Muscle layer of duodenum (tissue), 2 donors: ENCODE data around the gene TEAD1.

Experiments used
- H3K27ac ChIP-seq: one replicate; pipeline ENCODE4 v1.7.0; 2013; ENCODE audit warnings: mild to moderate bottlenecking, low read length
- H3K27me3 ChIP-seq: one replicate; pipeline ENCODE4 v1.7.0; 2013; ENCODE audit warnings: low read depth, mild to moderate bottlenecking, control low read depth, low read length
- H3K36me3 ChIP-seq, 2 donors: one replicate each; pipeline ENCODE4 v1.7.0; 2013; ENCODE audit warnings: low read length in 2 of 2, control low read depth in 1 of 2, mild to moderate bottlenecking in 1 of 2; ENCODE audit not compliant: insufficient read depth in 2 of 2, control insufficient read depth in 1 of 2
- H3K4me1 ChIP-seq, 2 donors: one replicate each; pipeline ENCODE4 v1.7.0; 2013; ENCODE audit warnings: low read length in 2 of 2, mild to moderate bottlenecking in 2 of 2, control low read depth in 1 of 2, moderate library complexity in 1 of 2; ENCODE audit not compliant: insufficient read depth in 2 of 2, control insufficient read depth in 1 of 2
- H3K4me3 ChIP-seq, 2 donors: one replicate each; pipeline ENCODE4 v1.7.0; 2013; ENCODE audit warnings: low read length in 2 of 2, low read depth in 1 of 2, mild to moderate bottlenecking in 1 of 2
- H3K9me3 ChIP-seq, 2 donors: one replicate each; pipeline ENCODE4 v1.7.0; 2013; ENCODE audit warnings: low read length in 2 of 2, control low read depth in 1 of 2, mild to moderate bottlenecking in 1 of 2; ENCODE audit not compliant: control insufficient read depth in 1 of 2
- donor health status: healthy.

Gene TEAD1

DNA sequence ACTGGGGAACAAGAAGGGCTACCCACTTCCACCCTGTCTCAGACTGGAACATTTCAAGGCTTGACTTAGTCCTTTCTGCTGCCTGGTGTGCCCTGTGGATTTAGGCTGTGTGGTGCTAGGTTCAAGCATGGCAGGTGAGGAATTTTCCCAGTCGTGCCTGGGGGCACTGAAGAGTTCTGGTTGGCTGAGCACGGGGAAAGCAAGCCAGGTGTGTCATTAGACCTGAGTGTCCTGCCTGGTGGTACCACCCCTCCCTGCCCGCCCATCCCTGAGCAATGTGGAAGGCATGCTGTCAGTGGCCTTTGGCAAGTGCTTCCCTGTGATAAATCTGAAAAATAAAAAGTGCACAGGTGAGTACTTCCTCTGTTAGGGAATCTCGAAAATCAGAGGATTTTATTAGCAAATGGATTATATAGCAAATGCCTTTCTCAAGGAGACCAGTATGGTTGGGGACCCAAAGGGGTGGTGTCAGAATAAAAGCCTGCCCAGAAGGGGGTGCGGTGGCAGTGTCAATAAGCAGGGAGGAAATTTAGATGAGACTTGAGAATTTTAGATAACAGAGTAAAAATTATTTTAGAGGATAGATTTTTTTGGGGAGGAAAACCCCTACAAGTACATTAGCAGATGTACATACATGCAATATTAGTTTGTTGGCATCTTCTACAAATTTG lies 22.8 kb downstream of the TEAD1 start:
- Histone ChIP-seq H3K4me1 (peaks cover 26% of the 10 kb centered on the region in 2 donors), H3K27ac (no peak overlapping the region), H3K27me3 (peaks cover 6% of the 10 kb centered on the region), H3K4me3 (no peak overlapping the region), H3K9me3 (no peaks in the 10 kb centered on the region), H3K36me3 (no peaks in the 10 kb centered on the region)

DNA sequence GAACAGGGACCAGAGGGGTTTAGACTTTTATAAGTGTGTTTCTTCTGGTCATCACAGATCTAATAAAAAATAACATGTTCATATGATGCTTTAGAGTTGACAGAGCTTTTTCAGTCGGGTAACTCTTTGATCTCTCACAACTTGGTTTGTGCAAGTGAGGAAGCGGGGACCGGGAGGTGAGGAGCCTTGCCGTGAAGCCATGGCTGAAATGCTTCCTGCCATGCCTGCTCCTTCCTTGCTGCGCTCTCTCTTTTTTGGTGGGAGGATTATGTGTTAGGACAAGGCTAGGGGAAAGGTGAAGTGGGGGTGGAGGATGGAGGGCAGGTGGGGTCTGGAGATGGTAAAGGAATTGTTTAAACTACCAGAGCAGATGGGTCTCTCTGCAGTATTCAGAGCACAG lies 23.8 kb downstream of the TEAD1 start:
- Histone ChIP-seq H3K36me3 (no peaks in the 10 kb centered on the region), H3K27me3 (peaks cover 2% of the 10 kb centered on the region), H3K4me1 (peaks cover 18 to 21% of the 10 kb centered on the region in 2 donors), H3K27ac (no peak overlapping the region), H3K4me3 (no peak overlapping the region), H3K9me3 (no peaks in the 10 kb centered on the region)

DNA sequence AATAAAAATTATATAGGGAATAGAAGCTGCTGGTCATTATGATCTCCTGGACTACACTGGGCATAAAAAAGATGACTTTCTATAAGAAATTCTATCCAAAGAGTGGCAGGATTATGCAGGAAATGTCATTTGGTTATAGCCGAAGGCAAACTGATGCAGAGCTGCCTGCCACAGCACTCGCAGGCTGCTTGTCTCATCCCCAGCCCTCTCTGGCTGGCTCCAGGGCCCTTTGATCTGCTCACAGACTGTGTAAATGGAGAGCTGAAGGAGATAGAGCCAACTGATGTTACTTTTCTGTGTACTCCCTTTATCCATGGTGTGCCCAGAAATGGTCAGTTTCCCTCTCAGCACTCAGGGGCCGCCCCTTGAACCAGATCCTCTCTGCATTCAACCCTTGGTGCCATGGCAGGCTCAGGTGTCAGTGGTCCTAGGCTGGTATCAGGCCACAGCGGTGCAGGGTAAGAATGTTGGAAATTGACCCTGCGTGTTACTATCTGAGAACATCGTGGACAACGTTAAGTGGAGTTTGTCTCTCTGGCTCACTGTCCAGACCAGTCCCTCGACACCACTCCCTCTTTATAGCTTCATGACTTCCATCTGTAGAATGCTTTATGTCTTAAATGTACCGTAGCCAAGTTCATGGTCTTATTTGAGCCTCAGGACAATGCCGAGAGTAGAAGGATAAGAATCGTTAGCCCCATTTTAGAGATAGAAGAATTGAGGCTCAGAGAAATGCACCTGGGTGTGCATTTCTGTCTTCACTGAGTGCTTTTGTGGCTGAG lies 27.8 kb downstream of the TEAD1 start:
- peaks cover under 1 to 24% of the 10 kb centered on the region in 2 donors for H3K4me1 ChIP-seq
- H3K36me3 ChIP-seq = no peaks in the 10 kb centered on the region
- no peaks in the 10 kb centered on the region for H3K27me3 ChIP-seq
- no peak overlapping the region for H3K4me3 ChIP-seq
- no peaks in the 10 kb centered on the region for H3K9me3 ChIP-seq
- no peak overlapping the region for H3K27ac ChIP-seq

DNA sequence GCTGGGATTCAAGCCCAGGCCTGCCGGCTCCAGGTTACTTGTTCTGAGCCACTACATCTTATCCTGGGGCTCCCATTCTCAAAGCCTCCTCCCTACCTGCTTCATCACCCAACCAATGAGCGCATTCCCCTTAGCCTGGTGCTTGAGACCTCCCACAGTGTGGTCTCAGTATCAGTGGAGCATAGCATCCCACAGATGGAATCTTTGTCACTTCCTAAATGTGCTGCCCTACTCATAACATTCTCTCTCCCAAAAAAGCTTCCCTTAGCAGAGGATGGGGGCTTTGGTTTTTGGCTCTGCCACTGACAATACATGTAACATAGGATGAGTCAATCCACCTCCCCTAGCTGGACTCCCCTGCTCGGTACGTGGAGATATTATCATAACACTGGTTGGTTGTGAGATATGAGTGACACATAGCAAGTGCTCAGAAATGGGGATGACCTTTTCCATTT lies 28.8 kb downstream of the TEAD1 start:
- Histone ChIP-seq H3K4me1 (peaks cover 8 to 34% of the 10 kb centered on the region in 2 donors), H3K4me3 (no peak overlapping the region), H3K27me3 (no peaks in the 10 kb centered on the region), H3K36me3 (no peaks in the 10 kb centered on the region), H3K27ac (no peak overlapping the region), H3K9me3 (no peaks in the 10 kb centered on the region)

DNA sequence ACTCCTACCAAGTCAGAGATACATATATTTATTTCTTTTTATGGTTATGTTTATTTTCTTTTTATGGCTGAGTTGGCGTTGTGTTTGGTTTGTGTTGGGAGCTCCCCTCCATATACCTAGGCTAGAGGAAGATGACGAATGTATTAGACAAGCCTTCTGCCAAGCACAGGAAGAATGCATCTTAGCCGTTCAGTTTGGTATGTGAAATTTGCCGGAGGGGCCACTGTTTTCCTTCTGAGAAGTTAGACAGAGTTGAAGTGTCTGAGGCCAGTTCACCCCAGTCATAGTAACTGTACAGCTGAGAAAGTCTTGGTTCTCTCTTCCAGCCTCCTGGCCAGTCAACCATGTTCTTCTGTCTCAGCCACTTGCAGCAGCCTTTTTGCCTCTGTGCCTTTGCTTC lies 29.8 kb downstream of the TEAD1 start:
- Histone ChIP-seq H3K9me3 (no peaks in the 10 kb centered on the region), H3K36me3 (no peaks in the 10 kb centered on the region), H3K4me1 (peaks cover 8 to 38% of the 10 kb centered on the region in 2 donors), H3K4me3 (no peak overlapping the region), H3K27ac (no peak overlapping the region), H3K27me3 (no peaks in the 10 kb centered on the region)

DNA sequence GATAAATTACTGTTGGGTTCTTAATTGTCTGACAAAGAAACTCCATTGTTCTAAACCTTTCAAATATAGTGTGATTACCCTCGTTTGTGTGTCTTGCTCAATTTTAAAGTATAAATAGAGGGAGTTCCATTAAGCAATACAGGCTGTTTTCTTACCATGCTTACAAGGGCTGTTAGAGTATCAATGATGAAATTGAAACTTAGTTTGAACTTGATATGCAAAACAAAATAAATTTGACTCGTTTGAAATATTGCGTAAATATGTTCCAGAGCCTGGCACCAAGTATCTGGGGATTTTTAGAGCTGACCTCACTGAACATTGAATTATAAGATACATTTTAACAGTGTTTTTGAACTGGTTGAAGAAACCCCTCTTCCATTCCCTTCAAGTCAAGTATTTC lies 31.7 kb downstream of the TEAD1 start:
- H3K4me1 ChIP-seq = peaks cover 8 to 35% of the 10 kb centered on the region in 2 donors
- H3K27ac ChIP-seq = no peak overlapping the region
- H3K27me3 ChIP-seq = no peaks in the 10 kb centered on the region
- no peaks in the 10 kb centered on the region for H3K36me3 ChIP-seq
- H3K4me3 ChIP-seq = no peak overlapping the region
- H3K9me3 ChIP-seq = no peaks in the 10 kb centered on the region

DNA sequence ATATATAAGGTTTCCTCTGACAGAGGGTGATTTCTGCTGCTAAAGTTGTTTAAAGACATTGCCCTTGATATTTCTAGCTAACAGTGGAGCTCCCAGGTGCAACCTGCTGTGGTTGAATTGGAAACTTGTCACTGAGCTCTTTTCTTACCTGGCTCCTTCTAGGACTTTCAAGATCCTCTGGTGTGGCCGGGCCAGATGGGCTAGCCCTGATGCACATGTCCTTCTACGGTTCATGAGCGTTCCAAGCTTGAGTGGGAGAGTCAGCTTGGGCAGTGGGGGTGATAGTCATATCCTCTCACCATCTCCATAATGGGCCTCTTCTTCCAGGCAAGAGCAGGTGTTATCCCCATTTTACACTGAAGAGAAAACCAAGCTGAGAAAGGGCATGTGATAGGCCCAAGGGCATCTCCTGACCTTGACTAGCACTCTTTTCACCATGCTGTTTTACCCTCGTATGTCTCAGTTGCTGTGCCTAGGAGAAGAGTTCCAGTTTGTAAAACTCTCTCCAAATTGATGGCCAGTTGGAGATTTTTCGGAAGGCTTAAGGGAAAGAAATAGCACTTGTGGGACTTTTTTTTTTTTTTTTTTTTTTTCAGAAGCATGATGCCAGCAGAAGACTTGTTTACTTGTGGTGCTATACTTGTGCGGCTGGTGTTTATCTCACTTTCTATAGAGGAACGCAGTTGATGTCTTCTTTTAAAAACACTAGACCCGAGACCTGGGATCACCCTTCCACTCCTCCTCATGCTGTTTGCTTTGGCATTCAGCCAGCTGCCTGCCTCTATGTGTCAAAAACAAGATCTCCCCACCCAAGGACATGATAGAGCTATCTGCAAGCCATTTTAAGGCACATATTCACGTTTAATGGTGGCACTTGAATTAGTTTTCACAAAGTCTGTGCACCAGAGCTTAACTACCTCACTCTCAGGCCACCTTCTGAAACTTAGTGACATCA lies 32.6 kb downstream of the TEAD1 start:
- H3K27ac ChIP-seq = no peak overlapping the region
- no peaks in the 10 kb centered on the region for H3K9me3 ChIP-seq
- no peak overlapping the region for H3K4me3 ChIP-seq
- no peaks in the 10 kb centered on the region for H3K27me3 ChIP-seq
- H3K36me3 ChIP-seq = no peaks in the 10 kb centered on the region
- H3K4me1 ChIP-seq = peaks cover 8 to 29% of the 10 kb centered on the region in 2 donors

DNA sequence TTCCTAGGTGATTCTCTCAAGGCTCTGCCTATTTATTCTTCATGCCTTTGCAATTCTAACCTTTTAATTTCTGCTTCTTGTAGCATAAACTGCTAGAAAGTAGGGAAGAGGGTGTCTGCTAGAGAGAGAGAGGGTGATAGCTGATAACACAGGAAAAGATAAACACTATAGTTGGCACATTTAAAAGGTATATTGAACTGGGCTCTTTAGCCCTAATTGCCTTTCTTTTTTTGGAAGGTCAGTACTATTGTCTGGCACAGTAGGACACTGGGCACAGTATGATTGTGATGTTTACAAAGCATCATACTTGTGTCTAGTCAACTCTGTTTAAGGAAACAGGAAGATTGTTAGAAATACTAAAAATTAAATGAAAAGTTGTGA lies 33.3 kb downstream of the TEAD1 start:
- H3K9me3 ChIP-seq = no peaks in the 10 kb centered on the region
- no peaks in the 10 kb centered on the region for H3K27me3 ChIP-seq
- H3K36me3 ChIP-seq = no peaks in the 10 kb centered on the region
- no peak overlapping the region for H3K27ac ChIP-seq
- no peak overlapping the region for H3K4me3 ChIP-seq
- H3K4me1 ChIP-seq = peaks cover 8 to 29% of the 10 kb centered on the region in 2 donors

DNA sequence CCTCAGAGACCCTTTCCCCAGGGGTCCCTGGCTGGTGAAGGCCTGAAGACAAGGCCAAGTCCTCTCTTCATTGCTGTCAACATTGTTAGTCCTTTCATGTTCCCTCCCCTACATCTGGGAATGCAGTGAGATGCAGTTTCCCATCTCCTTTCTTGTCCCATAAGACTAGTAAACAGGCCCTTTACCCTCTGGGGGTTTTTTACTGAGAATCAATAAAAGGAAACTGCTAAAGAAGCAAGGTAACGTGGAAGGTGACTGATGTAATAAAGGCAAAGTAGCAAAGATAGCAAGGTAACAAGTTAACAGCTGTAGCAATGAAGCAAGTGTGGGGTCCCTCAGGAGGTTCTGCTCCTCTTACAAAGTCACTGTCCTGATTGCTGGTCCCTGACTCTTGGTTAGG lies 37.3 kb downstream of the TEAD1 start:
- no peaks in the 10 kb centered on the region for H3K9me3 ChIP-seq
- no peaks in the 10 kb centered on the region for H3K36me3 ChIP-seq
- H3K4me3 ChIP-seq = no peak overlapping the region
- H3K27me3 ChIP-seq = no peaks in the 10 kb centered on the region
- peaks cover 8 to 31% of the 10 kb centered on the region in 2 donors for H3K4me1 ChIP-seq
- H3K27ac ChIP-seq = no peak overlapping the region

DNA sequence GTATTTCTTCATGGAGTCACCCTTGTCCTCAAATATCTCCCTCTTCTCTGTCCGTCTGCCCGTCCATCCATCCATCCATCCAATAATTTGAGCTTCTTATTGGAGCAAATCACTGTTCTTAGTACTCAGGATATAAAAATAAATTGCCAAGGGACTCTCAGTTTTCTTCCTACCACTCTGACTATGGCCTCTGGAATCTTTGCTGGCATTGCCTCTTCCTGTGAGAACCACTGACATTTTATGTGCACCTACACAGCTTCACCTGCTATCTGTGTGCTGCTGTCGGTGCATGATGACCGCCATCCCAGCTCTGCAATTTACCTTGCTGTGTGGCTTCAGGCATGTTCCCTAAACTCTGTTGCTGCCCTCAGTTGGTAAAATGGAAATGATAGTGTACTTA lies 37.9 kb downstream of the TEAD1 start:
- H3K4me1 ChIP-seq = peaks cover 6 to 26% of the 10 kb centered on the region in 2 donors

DNA sequence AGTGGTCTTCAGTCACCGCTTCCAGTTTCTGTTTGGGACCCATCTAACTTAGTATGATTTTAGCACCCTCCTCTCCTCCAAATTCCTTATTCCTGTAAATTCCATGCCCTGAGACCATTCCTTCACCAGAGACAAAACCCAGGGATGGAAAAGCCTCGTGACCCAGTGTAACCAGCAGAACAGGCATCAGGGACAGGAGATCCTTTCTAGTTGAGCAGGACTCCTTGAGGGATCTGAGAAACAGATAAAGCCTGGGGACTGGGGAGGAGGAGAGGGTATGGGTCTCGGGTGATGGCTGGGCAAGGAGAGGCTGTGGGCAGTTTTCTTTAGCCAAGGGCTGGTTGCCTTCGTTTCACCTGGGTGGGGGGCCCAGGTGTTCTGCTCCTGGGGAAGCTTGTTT lies 40.9 kb downstream of the TEAD1 start:
- Histone ChIP-seq H3K4me3 (no peak overlapping the region), H3K4me1 (peaks cover 0 to 13% of the 10 kb centered on the region in 2 donors), H3K27me3 (no peaks in the 10 kb centered on the region), H3K27ac (no peak overlapping the region), H3K9me3 (no peaks in the 10 kb centered on the region), H3K36me3 (no peaks in the 10 kb centered on the region)

More for the DNA sequence above, 37.9 kb downstream of the TEAD1 start:
- no peaks in the 10 kb centered on the region for H3K9me3 ChIP-seq
- no peak overlapping the region for H3K4me3 ChIP-seq
- no peaks in the 10 kb centered on the region for H3K27me3 ChIP-seq
- no peak overlapping the region for H3K27ac ChIP-seq
- H3K36me3 ChIP-seq = no peaks in the 10 kb centered on the region
